Measurements from ENCODE around the gene UNC93B1. TPM values are rescaled to one million over a fixed set of nuclear protein-coding genes. Genes with fewer than 3 reads are reported as not detected.

Gene UNC93B1
- total and polyA plus RNA-seq, 2 of the 13 experiments (the other 11 are each of a cell fraction or from before 2014, with no cell fraction given): 8.8 to 18.9 TPM

DNA sequence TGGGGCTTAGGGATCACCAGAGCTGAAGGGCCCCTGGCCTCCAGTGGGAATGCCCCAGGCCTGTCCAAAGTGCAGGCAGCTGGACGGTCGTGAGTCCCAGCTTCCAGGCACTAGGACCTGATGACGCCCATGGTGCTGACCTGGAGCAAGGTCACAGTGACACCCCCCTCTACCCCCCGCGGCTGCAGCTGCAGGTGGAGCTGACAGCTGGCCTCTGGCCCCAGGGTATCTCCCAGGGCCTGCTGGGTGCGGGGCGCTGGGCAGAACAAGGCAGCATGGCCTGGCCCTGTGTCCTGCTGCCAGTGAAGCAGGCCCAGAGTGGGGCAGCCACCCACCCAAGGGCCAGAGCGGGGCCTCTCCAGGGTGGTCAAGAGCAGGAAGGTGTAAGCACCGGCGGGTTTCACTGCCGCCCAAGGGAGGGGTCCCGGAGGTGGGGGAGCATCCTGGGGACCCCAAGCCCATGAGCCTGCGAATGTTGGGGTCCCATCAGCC is 34.4 kb upstream of the UNC93B1 start (continued):
- TF ChIP-seq ZBTB21 (CRISPR knock-in tag; IDR thresholded peaks at IDR 0.05) (peak; percentile 56; the same call in 1 of the 2 replicates), MTF1 (CRISPR knock-in tag; IDR thresholded peaks at IDR 0.05) (no peak), SYNCRIP (IDR thresholded peaks at IDR 0.05; ENCODE audit: insufficient read depth, low read depth, low read length) (no peak), MIER3 (CRISPR knock-in tag; IDR thresholded peaks at IDR 0.05; ENCODE audit: borderline replicate concordance) (peak; percentile 97; the same call in 1 of the 2 replicates), ZNF274 (CRISPR knock-in tag; IDR thresholded peaks at IDR 0.05) (peak; percentile 55; the same call in 1 of the 2 replicates), ZNF761 (CRISPR knock-in tag; conservative IDR thresholded peaks at IDR 0.05) (peak; percentile 68; the same call in 1 of the 2 replicates), GLI4 (CRISPR knock-in tag; IDR thresholded peaks at IDR 0.05; ENCODE audit: borderline replicate concordance) (no peak), SP1 (IDR thresholded peaks at IDR 0.05) (no peak), SP1 (CRISPR knock-in tag; IDR thresholded peaks at IDR 0.05) (peak; percentile 74), KLF9 (CRISPR knock-in tag; IDR thresholded peaks at IDR 0.05; ENCODE audit: low read depth) (peak; percentile 60; the same call in 1 of the 2 replicates), ZNF549 (CRISPR knock-in tag; IDR thresholded peaks at IDR 0.05) (no peak), ATF7 (IDR thresholded peaks at IDR 0.05) (0 out of 2 replicates have a peak, but pooled peaks have one; percentile 21), ATF7 (CRISPR knock-in tag; IDR thresholded peaks at IDR 0.05) (peak; percentile 92), ZNF230 (CRISPR knock-in tag; IDR thresholded peaks at IDR 0.05) (peak; percentile 88; the same call in 1 of the 2 replicates), GPN1 (CRISPR knock-in tag; IDR thresholded peaks at IDR 0.05; ENCODE audit: borderline replicate concordance) (no peak), ZNF879 (CRISPR knock-in tag; IDR thresholded peaks at IDR 0.05) (no peak), ZNF552 (CRISPR knock-in tag; IDR thresholded peaks at IDR 0.05; ENCODE audit: borderline replicate concordance) (0 out of 2 replicates have a peak, but pooled peaks have one; percentile 32), ZNF224 (CRISPR knock-in tag; IDR thresholded peaks at IDR 0.05) (no peak), HMGA1 (CRISPR knock-in tag; conservative IDR thresholded peaks at IDR 0.05) (no peak), KLF13 (CRISPR knock-in tag; IDR thresholded peaks at IDR 0.05) (no peak), ZNF446 (CRISPR knock-in tag; IDR thresholded peaks at IDR 0.05) (no peak; the same call in 1 of the 2 replicates), ZNF564 (CRISPR knock-in tag; IDR thresholded peaks at IDR 0.05) (peak; percentile 90), ZNF670 (CRISPR knock-in tag; IDR thresholded peaks at IDR 0.05; ENCODE audit: borderline replicate concordance) (peak; percentile 95)
- TF ChIP-seq, protein P1, sequence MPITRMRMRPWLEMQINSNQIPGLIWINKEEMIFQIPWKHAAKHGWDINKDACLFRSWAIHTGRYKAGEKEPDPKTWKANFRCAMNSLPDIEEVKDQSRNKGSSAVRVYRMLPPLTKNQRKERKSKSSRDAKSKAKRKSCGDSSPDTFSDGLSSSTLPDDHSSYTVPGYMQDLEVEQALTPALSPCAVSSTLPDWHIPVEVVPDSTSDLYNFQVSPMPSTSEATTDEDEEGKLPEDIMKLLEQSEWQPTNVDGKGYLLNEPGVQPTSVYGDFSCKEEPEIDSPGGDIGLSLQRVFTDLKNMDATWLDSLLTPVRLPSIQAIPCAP (CRISPR knock-in tag; IDR thresholded peaks at IDR 0.05; ENCODE audit: low read depth): no peak
- TF ChIP-seq, protein P2, sequence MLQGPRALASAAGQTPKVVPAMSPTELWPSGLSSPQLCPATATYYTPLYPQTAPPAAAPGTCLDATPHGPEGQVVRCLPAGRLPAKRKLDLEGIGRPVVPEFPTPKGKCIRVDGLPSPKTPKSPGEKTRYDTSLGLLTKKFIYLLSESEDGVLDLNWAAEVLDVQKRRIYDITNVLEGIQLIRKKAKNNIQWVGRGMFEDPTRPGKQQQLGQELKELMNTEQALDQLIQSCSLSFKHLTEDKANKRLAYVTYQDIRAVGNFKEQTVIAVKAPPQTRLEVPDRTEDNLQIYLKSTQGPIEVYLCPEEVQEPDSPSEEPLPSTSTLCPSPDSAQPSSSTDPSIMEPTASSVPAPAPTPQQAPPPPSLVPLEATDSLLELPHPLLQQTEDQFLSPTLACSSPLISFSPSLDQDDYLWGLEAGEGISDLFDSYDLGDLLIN (CRISPR knock-in tag; IDR thresholded peaks at IDR 0.05; ENCODE audit: borderline replicate concordance): no peak
- TF ChIP-seq, protein P3, sequence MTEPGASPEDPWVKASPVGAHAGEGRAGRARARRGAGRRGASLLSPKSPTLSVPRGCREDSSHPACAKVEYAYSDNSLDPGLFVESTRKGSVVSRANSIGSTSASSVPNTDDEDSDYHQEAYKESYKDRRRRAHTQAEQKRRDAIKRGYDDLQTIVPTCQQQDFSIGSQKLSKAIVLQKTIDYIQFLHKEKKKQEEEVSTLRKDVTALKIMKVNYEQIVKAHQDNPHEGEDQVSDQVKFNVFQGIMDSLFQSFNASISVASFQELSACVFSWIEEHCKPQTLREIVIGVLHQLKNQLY (CRISPR knock-in tag; IDR thresholded peaks at IDR 0.05): peak; percentile 88
- TF ChIP-seq, protein P4, sequence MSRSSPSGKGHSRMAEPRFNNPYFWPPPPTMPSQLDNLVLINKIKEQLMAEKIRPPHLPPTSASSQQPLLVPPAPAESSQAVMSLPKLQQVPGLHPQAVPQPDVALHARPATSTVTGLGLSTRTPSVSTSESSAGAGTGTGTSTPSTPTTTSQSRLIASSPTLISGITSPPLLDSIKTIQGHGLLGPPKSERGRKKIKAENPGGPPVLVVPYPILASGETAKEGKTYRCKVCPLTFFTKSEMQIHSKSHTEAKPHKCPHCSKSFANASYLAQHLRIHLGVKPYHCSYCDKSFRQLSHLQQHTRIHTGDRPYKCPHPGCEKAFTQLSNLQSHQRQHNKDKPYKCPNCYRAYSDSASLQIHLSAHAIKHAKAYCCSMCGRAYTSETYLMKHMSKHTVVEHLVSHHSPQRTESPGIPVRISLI (CRISPR knock-in tag; IDR thresholded peaks at IDR 0.05; ENCODE audit: borderline replicate concordance): peak; percentile 64; the same call in 1 of the 2 replicates
- TF ChIP-seq, protein P5, sequence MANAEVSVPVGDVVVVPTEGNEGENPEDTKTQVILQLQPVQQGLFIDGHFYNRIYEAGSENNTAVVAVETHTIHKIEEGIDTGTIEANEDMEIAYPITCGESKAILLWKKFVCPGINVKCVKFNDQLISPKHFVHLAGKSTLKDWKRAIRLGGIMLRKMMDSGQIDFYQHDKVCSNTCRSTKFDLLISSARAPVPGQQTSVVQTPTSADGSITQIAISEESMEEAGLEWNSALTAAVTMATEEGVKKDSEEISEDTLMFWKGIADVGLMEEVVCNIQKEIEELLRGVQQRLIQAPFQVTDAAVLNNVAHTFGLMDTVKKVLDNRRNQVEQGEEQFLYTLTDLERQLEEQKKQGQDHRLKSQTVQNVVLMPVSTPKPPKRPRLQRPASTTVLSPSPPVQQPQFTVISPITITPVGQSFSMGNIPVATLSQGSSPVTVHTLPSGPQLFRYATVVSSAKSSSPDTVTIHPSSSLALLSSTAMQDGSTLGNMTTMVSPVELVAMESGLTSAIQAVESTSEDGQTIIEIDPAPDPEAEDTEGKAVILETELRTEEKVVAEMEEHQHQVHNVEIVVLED (CRISPR knock-in tag; IDR thresholded peaks at IDR 0.05; ENCODE audit: borderline replicate concordance): peak; percentile 69; the same call in 1 of the 2 replicates
